ENCODE results near the gene MAFB.

MAFB gene

GRCh38 chr20:40698744-40699143 is 9.7 kb upstream of the MAFB start:
- no peak for DNase-seq

GRCh38 chr20:40698281-40698680 is 9.2 kb upstream of the MAFB start:
- DNase-seq: no peak

GRCh38 chr20:40697541-40697940 is 8.5 kb upstream of the MAFB start:
- DNase-seq: no peak

GRCh38 chr20:40695214-40695613 is 6.2 kb upstream of the MAFB start:
- no peak for DNase-seq

GRCh38 chr20:40694246-40694645 is 5.2 kb upstream of the MAFB start:
- DNase-seq: no peak

- DNase-seq: no peak
Observed at GRCh38 chr20:40692240-40693011, 3.4 kb upstream of the MAFB start.

GRCh38 chr20:40691566-40692239 is 2.7 kb upstream of the MAFB start:
- DNase-seq: no peak

GRCh38 chr20:40690836-40691565 is 2.0 kb upstream of the MAFB start:
- DNase-seq: no peak

GRCh38 chr20:40689943-40690835 is 1.2 kb upstream of the MAFB start:
- DNase-seq: peak; percentile 53

GRCh38 chr20:40688129-40689099 is 622 bp downstream of the MAFB start:
- DNase-seq: no peak

GRCh38 chr20:40687384-40688128 is 1.5 kb downstream of the MAFB start:
- no peak for DNase-seq

GRCh38 chr20:40686893-40687292 is 2.1 kb downstream of the MAFB start:
- no peak for DNase-seq

- DNase-seq: no peak
Observed at GRCh38 chr20:40686434-40686882, 2.6 kb downstream of the MAFB start.

- no peak for DNase-seq
Observed at GRCh38 chr20:40685349-40685748, 3.7 kb downstream of the MAFB start.

GRCh38 chr20:40683894-40684268 is 5.2 kb downstream of the MAFB start:
- no peak for DNase-seq

GRCh38 chr20:40683221-40683893 is 5.7 kb downstream of the MAFB start:
- no peak for DNase-seq

GRCh38 chr20:40682104-40682981 is 6.7 kb downstream of the MAFB start:
- DNase-seq: no peak

GRCh38 chr20:40681684-40682083 is 7.4 kb downstream of the MAFB start:
- DNase-seq: no peak

- DNase-seq: no peak
Observed at GRCh38 chr20:40681165-40681564, 7.9 kb downstream of the MAFB start.

Measured in CD4-positive, alpha-beta T cell treated with Interleukin-17A for 1 hour (primary cell).